ENCODE results near the gene C1orf87. TPM values are rescaled to one million over a fixed set of nuclear protein-coding genes. Genes with fewer than 3 reads are reported as not detected.

The C1orf87 gene
- total RNA-seq, 1 donor from 2014 or later: not detected

GRCh38 chr1:60066001-60066400 lies 7.6 kb downstream of the C1orf87 start:
- intact Hi-C loops (cut with DNase I): no loop called here
- no peak for ATAC-seq

GRCh38 chr1:60065199-60065598 lies 8.4 kb downstream of the C1orf87 start:
- DNase-seq (ENCODE audit: missing footprints) (no peak), ATAC-seq (no peak)
- intact Hi-C loops (cut with DNase I): no loop called here

More at GRCh38 chr1:60066001-60066400, 7.6 kb downstream of the C1orf87 start:
- DNase-seq (ENCODE audit: missing footprints): no peak

- DNase-seq (ENCODE audit: missing footprints) (no peak), ATAC-seq (no peak)
- intact Hi-C loops (cut with DNase I): no loop called here
These were observed 10.0 kb downstream of the C1orf87 start for GRCh38 chr1:60063561-60063960.

GRCh38 chr1:60059468-60059867 lies 14.1 kb downstream of the C1orf87 start:
- DNase-seq (ENCODE audit: missing footprints) (no peak), ATAC-seq (no peak)
- intact Hi-C loops (cut with DNase I): no loop called here

GRCh38 chr1:60055336-60055735 lies 18.2 kb downstream of the C1orf87 start:
- ATAC-seq: no peak
- intact Hi-C loops (cut with DNase I): no loop called here
- no peak for DNase-seq (ENCODE audit: missing footprints)

- DNase-seq (ENCODE audit: missing footprints): no peak
- ATAC-seq: no peak
- intact Hi-C loops (cut with DNase I): no loop called here
These were observed 19.2 kb downstream of the C1orf87 start for GRCh38 chr1:60054374-60054773.

GRCh38 chr1:60052601-60053000 lies 21.0 kb downstream of the C1orf87 start:
- intact Hi-C loops (cut with DNase I): no loop called here
- no peak for ATAC-seq

GRCh38 chr1:60051191-60051590 lies 22.4 kb downstream of the C1orf87 start:
- DNase-seq (ENCODE audit: missing footprints) (no peak), ATAC-seq (no peak)
- intact Hi-C loops (cut with DNase I): no loop called here

More at GRCh38 chr1:60052601-60053000, 21.0 kb downstream of the C1orf87 start:
- no peak for DNase-seq (ENCODE audit: missing footprints)

- DNase-seq (ENCODE audit: missing footprints) (no peak), ATAC-seq (no peak)
- intact Hi-C loops (cut with DNase I): no loop called here
These were observed 24.4 kb downstream of the C1orf87 start for GRCh38 chr1:60049188-60049587.

GRCh38 chr1:60044881-60045280 lies 28.7 kb downstream of the C1orf87 start:
- intact Hi-C loops (cut with DNase I): no loop called here
- DNase-seq (ENCODE audit: missing footprints) (no peak), ATAC-seq (no peak)

- DNase-seq (ENCODE audit: missing footprints) (no peak), ATAC-seq (no peak)
- intact Hi-C loops (cut with DNase I): no loop called here
These were observed 31.8 kb downstream of the C1orf87 start for GRCh38 chr1:60041783-60042182.

- ATAC-seq: no peak
- intact Hi-C loops (cut with DNase I): no loop called here
- DNase-seq (ENCODE audit: missing footprints): no peak
These were observed 35.9 kb downstream of the C1orf87 start for GRCh38 chr1:60037669-60038068.

- DNase-seq (ENCODE audit: missing footprints): no peak
- ATAC-seq: peak; percentile 34
- intact Hi-C loops (cut with DNase I): no loop called here
These were observed 36.6 kb downstream of the C1orf87 start for GRCh38 chr1:60036856-60037460.

GRCh38 chr1:60035921-60036320 lies 37.6 kb downstream of the C1orf87 start:
- ATAC-seq (no peak), DNase-seq (ENCODE audit: missing footprints) (no peak)

GRCh38 chr1:60034999-60035398 lies 38.6 kb downstream of the C1orf87 start:
- DNase-seq (ENCODE audit: missing footprints) (no peak), ATAC-seq (peak; percentile 28)
- intact Hi-C loops (cut with DNase I): no loop called here

More at GRCh38 chr1:60035921-60036320, 37.6 kb downstream of the C1orf87 start:
- intact Hi-C loops (cut with DNase I): no loop called here

GRCh38 chr1:60033066-60033465 lies 40.5 kb downstream of the C1orf87 start:
- intact Hi-C loops (cut with DNase I): no loop called here
- ATAC-seq (no peak), DNase-seq (ENCODE audit: missing footprints) (no peak)

- no peak for DNase-seq (ENCODE audit: missing footprints)
- intact Hi-C loops (cut with DNase I): no loop called here
- no peak for ATAC-seq
These were observed 42.4 kb downstream of the C1orf87 start for GRCh38 chr1:60031146-60031545.

GRCh38 chr1:60025552-60025951 lies 48.0 kb downstream of the C1orf87 start:
- DNase-seq (ENCODE audit: missing footprints): no peak
- intact Hi-C loops (cut with DNase I): no loop called here

GRCh38 chr1:60017508-60018205 lies 55.9 kb downstream of the C1orf87 start:
- DNase-seq (ENCODE audit: missing footprints) (no peak), ATAC-seq (no peak)
- intact Hi-C loops (cut with DNase I): no loop called here

More at GRCh38 chr1:60025552-60025951, 48.0 kb downstream of the C1orf87 start:
- no peak for ATAC-seq

- intact Hi-C loops (cut with DNase I): no loop called here
- no peak for ATAC-seq
- DNase-seq (ENCODE audit: missing footprints): no peak
These were observed 62.9 kb downstream of the C1orf87 start for GRCh38 chr1:60010690-60011089.
